ENCODE results near the gene CEMIP2. TPM values are rescaled to one million over a fixed set of nuclear protein-coding genes. Genes with fewer than 3 reads are reported as not detected.

The CEMIP2 gene
- total RNA-seq, 3 donors from 2014 or later (not counting 1 experiment from before 2014, with no cell fraction given), result 204 to 326 (median 230) TPM

- ATAC-seq, result no peak
- no peak overlapping the region for H3K4me3 Mint-ChIP-seq
- H3K27ac Mint-ChIP-seq, result peak overlapping the region; percentile 40 to 65
- TF ChIP-seq, protein P1, sequence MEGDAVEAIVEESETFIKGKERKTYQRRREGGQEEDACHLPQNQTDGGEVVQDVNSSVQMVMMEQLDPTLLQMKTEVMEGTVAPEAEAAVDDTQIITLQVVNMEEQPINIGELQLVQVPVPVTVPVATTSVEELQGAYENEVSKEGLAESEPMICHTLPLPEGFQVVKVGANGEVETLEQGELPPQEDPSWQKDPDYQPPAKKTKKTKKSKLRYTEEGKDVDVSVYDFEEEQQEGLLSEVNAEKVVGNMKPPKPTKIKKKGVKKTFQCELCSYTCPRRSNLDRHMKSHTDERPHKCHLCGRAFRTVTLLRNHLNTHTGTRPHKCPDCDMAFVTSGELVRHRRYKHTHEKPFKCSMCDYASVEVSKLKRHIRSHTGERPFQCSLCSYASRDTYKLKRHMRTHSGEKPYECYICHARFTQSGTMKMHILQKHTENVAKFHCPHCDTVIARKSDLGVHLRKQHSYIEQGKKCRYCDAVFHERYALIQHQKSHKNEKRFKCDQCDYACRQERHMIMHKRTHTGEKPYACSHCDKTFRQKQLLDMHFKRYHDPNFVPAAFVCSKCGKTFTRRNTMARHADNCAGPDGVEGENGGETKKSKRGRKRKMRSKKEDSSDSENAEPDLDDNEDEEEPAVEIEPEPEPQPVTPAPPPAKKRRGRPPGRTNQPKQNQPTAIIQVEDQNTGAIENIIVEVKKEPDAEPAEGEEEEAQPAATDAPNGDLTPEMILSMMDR (IDR thresholded peaks at IDR 0.05), result no peak
- peaks cover 0 to 13% of the 10 kb centered on the region in 2 donors for H3K4me1 Mint-ChIP-seq
- H3K4me1 ChIP-seq (ENCODE audit: control insufficient read depth, insufficient read depth, low read length), result no peaks in the 10 kb centered on the region
- H3K27me3 Mint-ChIP-seq (ENCODE audit: low read depth in 2 of 2), result no peaks in the 10 kb centered on the region
- no peaks in the 10 kb centered on the region for H3K27me3 ChIP-seq (ENCODE audit: control insufficient read depth, insufficient read depth, low read length)
- no peaks in the 10 kb centered on the region for H3K9me3 Mint-ChIP-seq
- DNase-seq, result no peak
- intact Hi-C loops (cut with micrococcal nuclease), result no loop called here
- peaks cover 57% of the 10 kb centered on the region for H3K36me3 ChIP-seq (ENCODE audit: control insufficient read depth, insufficient read depth, low read length)
- no peak overlapping the region for H3K4me3 ChIP-seq (ENCODE audit: low read length)
- peaks cover 37% of the 10 kb centered on the region for H3K36me3 Mint-ChIP-seq
- H3K9me3 ChIP-seq (ENCODE audit: control insufficient read depth, insufficient read depth, low read length), result no peaks in the 10 kb centered on the region
- H3K27ac ChIP-seq (ENCODE audit: low read length), result no peak overlapping the region
These were observed 46.5 kb downstream of the CEMIP2 start for GRCh38 chr9:71721855-71722254.

- Mint-ChIP-seq H3K9me3 (no peaks in the 10 kb centered on the region), H3K4me1 (peaks cover 0 to 18% of the 10 kb centered on the region in 2 donors), H3K27ac (peak overlapping the region in 1 of 2 donors; percentile 19), H3K27me3 (ENCODE audit: low read depth in 2 of 2) (no peaks in the 10 kb centered on the region), H3K4me3 (no peak overlapping the region), H3K36me3 (peaks cover 45% of the 10 kb centered on the region)
- Histone ChIP-seq H3K27me3 (ENCODE audit: control insufficient read depth, insufficient read depth, low read length) (no peaks in the 10 kb centered on the region), H3K4me1 (ENCODE audit: control insufficient read depth, insufficient read depth, low read length) (no peaks in the 10 kb centered on the region), H3K4me3 (ENCODE audit: low read length) (no peak overlapping the region), H3K27ac (ENCODE audit: low read length) (no peak overlapping the region), H3K36me3 (ENCODE audit: control insufficient read depth, insufficient read depth, low read length) (peaks cover 51% of the 10 kb centered on the region), H3K9me3 (ENCODE audit: control insufficient read depth, insufficient read depth, low read length) (no peaks in the 10 kb centered on the region)
- intact Hi-C loops (cut with micrococcal nuclease), result loop anchor here (10.0 kb wide), 1 partner anchor 45 kb away; the partner anchor contains the start of gene CEMIP2
- ATAC-seq (peak in 1 of 3 donors; percentile 24), DNase-seq (no peak)
- TF ChIP-seq, protein P1 (IDR thresholded peaks at IDR 0.05), result no peak
- WGBS (ENCODE audit: insufficient coverage), result 62% methylated on average over 4 of the region's 5 CpGs
These were observed 48.8 kb downstream of the CEMIP2 start for GRCh38 chr9:71719562-71719961.

- WGBS (ENCODE audit: insufficient coverage), result 94% methylated on average over 3 of the region's 3 CpGs
- ATAC-seq, result no peak
- H3K27ac Mint-ChIP-seq, result peak overlapping the region in 1 of 2 donors; percentile 19
These were observed 49.2 kb downstream of the CEMIP2 start for GRCh38 chr9:71719088-71719487.

More at GRCh38 chr9:71719088-71719487, 49.2 kb downstream of the CEMIP2 start:
- Histone ChIP-seq H3K4me1 (ENCODE audit: control insufficient read depth, insufficient read depth, low read length) (no peaks in the 10 kb centered on the region), H3K4me3 (ENCODE audit: low read length) (no peak overlapping the region), H3K27ac (ENCODE audit: low read length) (no peak overlapping the region), H3K9me3 (ENCODE audit: control insufficient read depth, insufficient read depth, low read length) (no peaks in the 10 kb centered on the region), H3K27me3 (ENCODE audit: control insufficient read depth, insufficient read depth, low read length) (no peaks in the 10 kb centered on the region), H3K36me3 (ENCODE audit: control insufficient read depth, insufficient read depth, low read length) (peaks cover 52% of the 10 kb centered on the region)
- Mint-ChIP-seq H3K27me3 (ENCODE audit: low read depth in 2 of 2) (no peaks in the 10 kb centered on the region), H3K9me3 (no peaks in the 10 kb centered on the region), H3K36me3 (peaks cover 45% of the 10 kb centered on the region), H3K4me3 (no peak overlapping the region), H3K4me1 (peaks cover 0 to 18% of the 10 kb centered on the region in 2 donors)
- TF ChIP-seq, protein P1 (IDR thresholded peaks at IDR 0.05), result no peak
- DNase-seq, result no peak
- intact Hi-C loops (cut with micrococcal nuclease), result loop anchor here (10.0 kb wide), 1 partner anchor 46 kb away; the partner anchor contains the start of gene CEMIP2

Data from natural killer cell (primary cell).